GM19372 (cell line): ENCODE data around the gene CCDC106.

Source experiments
- ATAC-seq: cut with Tn5 transposase; IDR thresholded peaks from one replicate; pipeline ENCODE4 v1.9.1; 2021; ENCODE audit warnings: mild to moderate bottlenecking, low read depth, moderate library complexity; ENCODE audit not compliant: unreplicated experiment

CCDC106 gene

GRCh38 chr19:55666343-55667005, 18.5 kb downstream of the CCDC106 start:
- ATAC-seq, result no peak

GRCh38 chr19:55667006-55667381, 19.0 kb downstream of the CCDC106 start:
- no peak for ATAC-seq

- ATAC-seq, result no peak
Observed at GRCh38 chr19:55667511-55667910, 19.5 kb downstream of the CCDC106 start.

- no peak for ATAC-seq
Observed at GRCh38 chr19:55667958-55668357, 19.9 kb downstream of the CCDC106 start.

GRCh38 chr19:55668603-55669348, 20.8 kb downstream of the CCDC106 start:
- no peak for ATAC-seq

- no peak for ATAC-seq
Observed at GRCh38 chr19:55669418-55670279, 21.6 kb downstream of the CCDC106 start.

GRCh38 chr19:55670280-55671053, 22.5 kb downstream of the CCDC106 start:
- ATAC-seq, result no peak

GRCh38 chr19:55671054-55671378, 23.0 kb downstream of the CCDC106 start:
- no peak for ATAC-seq

- ATAC-seq, result no peak
Observed at GRCh38 chr19:55672418-55672817, 24.4 kb downstream of the CCDC106 start.

GRCh38 chr19:55673465-55673864, 25.5 kb downstream of the CCDC106 start:
- no peak for ATAC-seq

- ATAC-seq, result no peak
Observed at GRCh38 chr19:55673889-55674288, 25.9 kb downstream of the CCDC106 start.

- ATAC-seq, result no peak
Observed at GRCh38 chr19:55674459-55674840, 26.4 kb downstream of the CCDC106 start.

- peak; percentile 73 for ATAC-seq
Observed at GRCh38 chr19:55674841-55675660, 27.0 kb downstream of the CCDC106 start, which contains the start of gene EPN1. TSS of gene EPN1 (plus strand) at chr19:55675226. CDS start at chr19:55678628, 3,402 bp downstream.

GRCh38 chr19:55675661-55676354, 27.8 kb downstream of the CCDC106 start:
- ATAC-seq, result no peak

- ATAC-seq, result no peak
Observed at GRCh38 chr19:55676383-55676782, 28.4 kb downstream of the CCDC106 start.

GRCh38 chr19:55676889-55677505, 29.0 kb downstream of the CCDC106 start:
- no peak for ATAC-seq

- ATAC-seq, result no peak
Observed at GRCh38 chr19:55677572-55678028, 29.6 kb downstream of the CCDC106 start.

- peak; percentile 58 for ATAC-seq
Observed at GRCh38 chr19:55678121-55678671, 30.2 kb downstream of the CCDC106 start.
